K562 (cell line): ENCODE measurements around the gene SUOX. TPM values are rescaled to one million over a fixed set of nuclear protein-coding genes. Genes with fewer than 3 reads are reported as not detected.

Experiments used
- ARID2 ChIP-seq: fragments of 450-650 bp; IDR thresholded peaks from 2 replicates; pipeline ENCODE4 v1.6.1; 2017; ENCODE audit warnings: antibody characterized with exemption, mild to moderate bottlenecking
- ARID4B ChIP-seq: sonication (generic); formaldehyde crosslinking; IDR thresholded peaks from 2 replicates; pipeline ENCODE4 v1.8.0; 2022; ENCODE audit warnings: mild to moderate bottlenecking, missing genetic modification reagents
- CBX2 ChIP-seq: fragments of 200-600 bp; sonication (generic); IDR thresholded peaks from one replicate; pipeline ENCODE4 v1.6.1; 2012; ENCODE audit warnings: mild to moderate bottlenecking, low read length, inconsistent platforms; ENCODE audit not compliant: insufficient read depth, poor library complexity, severe bottlenecking
- E4F1 ChIP-seq: fragments of 250-450 bp; sonication (Bioruptor Pico); IDR thresholded peaks from 2 replicates; pipeline ENCODE4 v1.5.0; 2021; ENCODE audit warnings: mild to moderate bottlenecking, borderline replicate concordance
- HDAC3 ChIP-seq: fragments of 450-650 bp; IDR thresholded peaks from 2 replicates; pipeline ENCODE4 v1.6.1; 2018; ENCODE audit warnings: borderline replicate concordance, mild to moderate bottlenecking, moderate library complexity; ENCODE audit not compliant: partially characterized antibody
- HNRNPL ChIP-seq: fragments of 200-400 bp; formaldehyde crosslinking; IDR thresholded peaks from 2 replicates; pipeline ENCODE4 v1.6.1; 2017; ENCODE audit warnings: low read depth, mild to moderate bottlenecking, low read length
- MYC ChIP-seq, 2 experiments: fragments of 250-450 bp in 1 of 2; sonication (Bioruptor Pico) in 1 of 2; IDR thresholded peaks; 2 replicates each; pipeline versions ENCODE4 v1.5.1 to v1.6.1; 2012 to 2021; ENCODE audit warnings: low read depth in 2 of 2, borderline replicate concordance in 1 of 2, improper control_type of control experiment in 1 of 2, low read length in 1 of 2, mild to moderate bottlenecking in 1 of 2, moderate library complexity in 1 of 2
- POLR2H ChIP-seq: IDR thresholded peaks from 2 replicates; pipeline ENCODE4 v1.6.1; 2016; ENCODE audit warnings: missing genetic modification characterization, low read depth, mild to moderate bottlenecking, control low read depth, missing compliant biosample characterization, moderate library complexity
- POU5F1 ChIP-seq: fragments of 150-350 bp; IDR thresholded peaks from 2 replicates; pipeline ENCODE4 v1.6.1; 2014; ENCODE audit warnings: borderline replicate concordance, low read length, low read depth, mild to moderate bottlenecking; ENCODE audit not compliant: partially characterized antibody
- RB1 ChIP-seq: fragments of 450-650 bp; IDR thresholded peaks from 2 replicates; pipeline ENCODE4 v1.6.1; 2017; ENCODE audit warnings: low read depth, mild to moderate bottlenecking
- RBFOX2 ChIP-seq: fragments of 200-400 bp; formaldehyde crosslinking; IDR thresholded peaks from 2 replicates; pipeline ENCODE4 v1.6.1; 2017; ENCODE audit warnings: low read depth, mild to moderate bottlenecking, low read length, moderate library complexity
- RBM14 ChIP-seq: fragments of 200-400 bp; formaldehyde crosslinking; IDR thresholded peaks from 2 replicates; pipeline ENCODE4 v1.6.1; 2018; ENCODE audit warnings: low read depth, mild to moderate bottlenecking, low read length, moderate library complexity, borderline replicate concordance; ENCODE audit not compliant: insufficient read depth
- TBL1XR1 ChIP-seq, 2 experiments: IDR thresholded peaks; 2 replicates each; pipeline ENCODE4 v1.6.1; 2012; ENCODE audit warnings: improper control_type of control experiment in 2 of 2, low read length in 2 of 2, mild to moderate bottlenecking in 1 of 2
- TGIF2 ChIP-seq: sonication (generic); formaldehyde crosslinking; IDR thresholded peaks from 2 replicates; pipeline ENCODE4 v1.8.1; 2022; ENCODE audit warnings: mild to moderate bottlenecking, missing genetic modification reagents, moderate library complexity
- XRCC5 ChIP-seq: fragments of 200-400 bp; formaldehyde crosslinking; IDR thresholded peaks from 2 replicates; pipeline ENCODE4 v1.6.1; 2017; ENCODE audit warnings: low read depth, mild to moderate bottlenecking, low read length
- ZBTB26 ChIP-seq: fragments of 450-650 bp; formaldehyde crosslinking; IDR thresholded peaks from 2 replicates; pipeline ENCODE4 v1.4.0; 2022; ENCODE audit warnings: missing genetic modification characterization
- ZC3H11A ChIP-seq: IDR thresholded peaks from 2 replicates; pipeline ENCODE4 v1.6.1; 2012; ENCODE audit warnings: low read depth, low read length, improper control_type of control experiment
- ZNF212 ChIP-seq: fragments of 450-650 bp; formaldehyde crosslinking; IDR thresholded peaks from 2 replicates; pipeline ENCODE4 v1.4.0; 2020; ENCODE audit warnings: mild to moderate bottlenecking
- ZNF766 ChIP-seq: fragments of 200-800 bp; sonication (Bioruptor generic); conservative IDR thresholded peaks from 2 replicates; pipeline ENCODE4 v1.6.1; 2016; ENCODE audit warnings: missing genetic modification characterization, missing compliant biosample characterization
- polyA plus RNA-seq, 8 experiments: library from polyadenylated mRNA; depleted of rRNA in 4 of 8; stranded (reverse) in 5 of 8; unstranded in 3 of 8; fragments of >200 nt; fragmentation: Nextera tagmentation in 2 of 8; fragmentation: Illumina TruSeq in 1 of 8; extraction: Ambion mirVana in 2 of 8; extraction: Trizol in 1 of 8; gene quantifications; 2 replicates each; pipeline versions ENCODE4 v1.2.1 to v1.2.3, GENCODE V29; 2011 to 2014; ENCODE audit warnings: inconsistent platforms in 1 of 8, missing spikeins in 1 of 8
- total RNA-seq, 7 experiments: library from RNA; depleted of rRNA in 6 of 7; stranded (reverse); fragments of >200 nt in 6 of 7; fragmentation: Illumina TruSeq in 2 of 7; extraction: Trizol in 2 of 7; gene quantifications; 2 replicates each; pipeline versions ENCODE4 v1.2.1 to v1.2.3, GENCODE V29; 2011 to 2021; ENCODE audit warnings: low replicate concordance in 1 of 7

SUOX gene
- total and polyA plus RNA-seq, 9 of the 15 experiments (the other 6 are each of a cell fraction or from before 2014, with no cell fraction given) = 9.2 to 39.7 (median 25.4) TPM

- no peak for TF ChIP-seq ARID4B (CRISPR knock-in tag)
- no peak for TF ChIP-seq ZNF212 (CRISPR knock-in tag)
- TF ChIP-seq ZNF766 = 0 out of 2 replicates have a peak, but pooled peaks have one; percentile 36
- TF ChIP-seq CBX2 = no peak
- no peak for TF ChIP-seq E4F1 (CRISPR knock-in tag)
- no peak for TF ChIP-seq ZC3H11A
- no peak for TF ChIP-seq TGIF2 (CRISPR knock-in tag)
- no peak for TF ChIP-seq HNRNPL
- peak; percentile 97 for TF ChIP-seq ZBTB26 (CRISPR knock-in tag)
- no peak for TF ChIP-seq RBM14
- peak; percentile 100 for TF ChIP-seq ARID2
- TF ChIP-seq POU5F1 = no peak
- no peak for TF ChIP-seq XRCC5
- TF ChIP-seq MYC (IDR thresholded peaks at IDR 0.05; ENCODE audit: low read depth, low read length) = no peak; the same call in 1 of the 2 replicates
- TF ChIP-seq MYC (CRISPR knock-in tag; IDR thresholded peaks at IDR 0.05; ENCODE audit: borderline replicate concordance, low read depth) = no peak
- TF ChIP-seq POLR2H (tag) = peak; percentile 81; the same call in 1 of the 2 replicates
- no peak for TF ChIP-seq RBFOX2
- no peak for TF ChIP-seq HDAC3
- TF ChIP-seq RB1 = peak; percentile 14; the same call in 1 of the 2 replicates
- no peak for TF ChIP-seq TBL1XR1 (IDR thresholded peaks at IDR 0.05; ENCODE audit: low read length in 2 of 2)
Measured at GRCh38 chr12:55972911-55973598, 24.0 kb upstream of the SUOX start (continued).
